Lung (tissue), 12 donors: ENCODE results near the gene MYO9A. TPM values are rescaled to one million over a fixed set of nuclear protein-coding genes. Genes with fewer than 3 reads are reported as not detected.

Experiments
- ATAC-seq: fragments of 200-7000 bp; cut with Tn5 transposase; one replicate; pipeline ENCODE4 v1.9.1; 2020; ENCODE audit warnings: moderate number of reproducible peaks; ENCODE audit not compliant: insufficient read depth, low FRiP score
- DNase-seq, 3 donors: peaks; one replicate each; pipeline ENCODE4 v3.0.0-alpha.2; 2013 to 2017
- H3K27ac ChIP-seq, 2 donors: one replicate each; pipeline ENCODE4 v1.5.1; 2013; ENCODE audit warnings: mild to moderate bottlenecking in 2 of 2, moderate library complexity in 2 of 2, control low read depth in 1 of 2, inconsistent platforms in 1 of 2, low read depth in 1 of 2, low read length in 1 of 2
- H3K27me3 ChIP-seq, 3 donors: one replicate each; pipeline ENCODE4 v1.5.1; 2013; ENCODE audit warnings: low read length in 2 of 3; ENCODE audit not compliant: control insufficient read depth in 3 of 3, insufficient read depth in 3 of 3
- H3K36me3 ChIP-seq, 4 donors: one replicate each; pipeline ENCODE4 v1.5.1; 2013; ENCODE audit warnings: low read length in 4 of 4, mild to moderate bottlenecking in 1 of 4, moderate library complexity in 1 of 4; ENCODE audit not compliant: control insufficient read depth in 4 of 4, insufficient read depth in 4 of 4
- H3K4me1 ChIP-seq, 5 donors: one replicate each; pipeline ENCODE4 v1.5.1; 2013; ENCODE audit warnings: low read length in 5 of 5, mild to moderate bottlenecking in 2 of 5, moderate library complexity in 1 of 5; ENCODE audit not compliant: control insufficient read depth in 5 of 5, insufficient read depth in 5 of 5
- H3K4me3 ChIP-seq: one replicate; pipeline ENCODE4 v1.5.1; 2013; ENCODE audit warnings: mild to moderate bottlenecking, control low read depth, moderate library complexity
- H3K9ac ChIP-seq, 2 donors: one replicate each; pipeline ENCODE4 v1.5.1; 2013; ENCODE audit warnings: low read length in 2 of 2, control low read depth in 1 of 2; ENCODE audit not compliant: insufficient read depth in 1 of 2
- H3K9me3 ChIP-seq, 4 donors: one replicate each; pipeline ENCODE4 v1.5.1; 2013; ENCODE audit warnings: low read length in 3 of 4, mild to moderate bottlenecking in 1 of 4, moderate library complexity in 1 of 4; ENCODE audit not compliant: control insufficient read depth in 4 of 4, insufficient read depth in 3 of 4
- CTCF ChIP-seq: IDR thresholded peaks from 2 replicates; pipeline ENCODE4 v1.5.1; 2012; ENCODE audit warnings: mild to moderate bottlenecking; ENCODE audit errors: control extremely low read depth, extremely low read depth
- WGBS, 2 donors: extraction: QIAGEN DNeasy Blood & Tissue Kit; methylation state at CpG; one replicate each; pipeline ENCODE4 v1.1.7; 2013; 5-methylcytosine and 5-hydroxymethylcytosine counted together
- polyA plus RNA-seq, 2 donors: library from polyadenylated mRNA; stranded (reverse); fragments of 200-250 nt; gene quantifications; one replicate each; pipeline ENCODE4 v1.2.1, GENCODE V29; 2013
- total RNA-seq, 2 donors: library from RNA; depleted of rRNA in 1 of 2; stranded (reverse); fragments of >200 nt in 1 of 2; gene quantifications; one replicate each; pipeline ENCODE4 v1.2.1, GENCODE V29; 2014 to 2021
- donor health status: control.
- donor health status: control.
- donor health status: Bipolar disorder and iron deficiency.
- donor health status: healthy.
- donor health status: DM: yes; HTN: yes; CAD: no.

The MYO9A gene
- total and polyA plus RNA-seq, 4 donors, result 4.5 to 173 (median 34.4) TPM

GRCh38 chr15:72092006-72092405 is 25.9 kb downstream of the MYO9A start:
- H3K9ac ChIP-seq, result no peak overlapping the region
- no peaks in the 10 kb centered on the region for H3K4me1 ChIP-seq
- no peak overlapping the region for H3K4me3 ChIP-seq
- no peaks in the 10 kb centered on the region for H3K9me3 ChIP-seq
- H3K36me3 ChIP-seq, result peaks cover 0 to 9% (median 3%) of the 10 kb centered on the region in 4 donors
- no peaks in the 10 kb centered on the region for H3K27me3 ChIP-seq
- ATAC-seq (no peak), DNase-seq (no peak)
- no peak for TF ChIP-seq CTCF
- WGBS, 2 donors, result 98 to 100% methylated on average over 3 of the region's 3 CpGs
- H3K27ac ChIP-seq, result no peak overlapping the region

- WGBS, 2 donors, result 85 to 90% methylated on average over 9 of the region's 9 CpGs
- ATAC-seq (peak; percentile 58), DNase-seq (no peak)
- Histone ChIP-seq H3K36me3 (peaks cover 0 to 4% (median 1%) of the 10 kb centered on the region in 4 donors), H3K9me3 (no peaks in the 10 kb centered on the region), H3K9ac (no peak overlapping the region), H3K27me3 (no peaks in the 10 kb centered on the region), H3K27ac (no peak overlapping the region), H3K4me3 (no peak overlapping the region), H3K4me1 (peaks cover 0 to 7% (median 0%) of the 10 kb centered on the region in 5 donors)
- TF ChIP-seq CTCF, result no peak
These were observed 30.9 kb downstream of the MYO9A start for GRCh38 chr15:72086920-72087648.

GRCh38 chr15:72086010-72086697 is 31.8 kb downstream of the MYO9A start:
- DNase-seq, result no peak

More at GRCh38 chr15:72086010-72086697, 31.8 kb downstream of the MYO9A start:
- H3K9ac ChIP-seq, result no peak overlapping the region
- H3K27me3 ChIP-seq, result no peaks in the 10 kb centered on the region
- H3K4me1 ChIP-seq, result peaks cover 0 to 7% (median 0%) of the 10 kb centered on the region in 5 donors
- no peaks in the 10 kb centered on the region for H3K9me3 ChIP-seq
- peak overlapping the region in 1 of 2 donors; percentile 13 for H3K27ac ChIP-seq
- peaks cover 0 to 4% (median 1%) of the 10 kb centered on the region in 4 donors for H3K36me3 ChIP-seq
- no peak for ATAC-seq
- no peak for TF ChIP-seq CTCF
- 83 to 96% methylated on average over 11 of the region's 11 CpGs for WGBS, 2 donors
- H3K4me3 ChIP-seq, result no peak overlapping the region
